Astrocyte (in vitro differentiated cells and primary cell): Measurements from ENCODE around the gene ADCYAP1R1. TPM values are rescaled to one million over a fixed set of nuclear protein-coding genes. Genes with fewer than 3 reads are reported as not detected.
A peak's percentile ranks its signal among the peaks of the same experiment; 100 is the strongest.

Experiments
- DNase-seq: peaks from one replicate; pipeline ENCODE4 v3.0.0-alpha.2; 2010; ENCODE audit warnings: low read depth
- FAIRE-seq: peaks from 2 replicates; lab custom pipeline; 2011; peaks lifted over from hg19 to GRCh38; lab: Jason Lieb, UNC
- H2AFZ ChIP-seq: 2 replicates; pipeline ENCODE4 v1.6.0; 2012; ENCODE audit warnings: low read depth, low read length, inconsistent platforms
- H3K27ac ChIP-seq: 2 replicates; pipeline ENCODE4 v1.5.1; 2011; ENCODE audit warnings: low read depth, low read length, inconsistent platforms
- H3K27me3 ChIP-seq: 2 replicates; pipeline ENCODE4 v1.6.0; 2011; ENCODE audit warnings: low read length, inconsistent platforms; ENCODE audit not compliant: insufficient read depth
- H3K36me3 ChIP-seq: 2 replicates; pipeline ENCODE4 v1.5.1; 2011; ENCODE audit warnings: low read length, inconsistent platforms; ENCODE audit not compliant: insufficient read depth
- H3K4me1 ChIP-seq: 2 replicates; pipeline ENCODE4 v1.5.1; 2011; ENCODE audit warnings: low read length, inconsistent platforms; ENCODE audit not compliant: insufficient read depth
- H3K4me2 ChIP-seq: 2 replicates; pipeline ENCODE4 v1.6.0; 2012; ENCODE audit warnings: low read length, inconsistent platforms
- H3K4me3 ChIP-seq: 2 replicates; pipeline ENCODE4 v1.5.1; 2011; ENCODE audit warnings: low read depth, mild to moderate bottlenecking, low read length, inconsistent platforms; ENCODE audit not compliant: insufficient read depth
- H3K79me2 ChIP-seq: 2 replicates; pipeline ENCODE4 v1.6.0; 2012; ENCODE audit warnings: mild to moderate bottlenecking, low read length, inconsistent platforms; ENCODE audit not compliant: insufficient read depth
- H3K9ac ChIP-seq: 2 replicates; pipeline ENCODE4 v1.6.0; 2012; ENCODE audit warnings: mild to moderate bottlenecking, low read length, inconsistent platforms
- H3K9me3 ChIP-seq: 2 replicates; pipeline ENCODE4 v1.5.1; 2012; ENCODE audit warnings: low read depth, mild to moderate bottlenecking, low read length, inconsistent platforms; ENCODE audit not compliant: insufficient read depth
- H4K20me1 ChIP-seq: 2 replicates; pipeline ENCODE4 v1.6.0; 2012; ENCODE audit warnings: low read length, inconsistent platforms; ENCODE audit not compliant: insufficient read depth
- H3K27ac Mint-ChIP-seq: one replicate; pipeline ENCODE4 v1.8.0; 2021; ENCODE audit warnings: mild to moderate bottlenecking, mixed read lengths; ENCODE audit not compliant: unreplicated experiment
- H3K27me3 Mint-ChIP-seq: one replicate; pipeline ENCODE4 v1.8.0; 2021; ENCODE audit warnings: low read depth, mixed read lengths; ENCODE audit not compliant: unreplicated experiment
- H3K36me3 Mint-ChIP-seq: one replicate; pipeline ENCODE4 v1.8.0; 2021; ENCODE audit warnings: low read depth, mixed read lengths; ENCODE audit not compliant: unreplicated experiment
- H3K4me1 Mint-ChIP-seq: one replicate; pipeline ENCODE4 v1.8.0; 2021; ENCODE audit warnings: low read depth, mixed read lengths; ENCODE audit not compliant: unreplicated experiment
- H3K4me3 Mint-ChIP-seq: one replicate; pipeline ENCODE4 v1.8.0; 2021; ENCODE audit warnings: mild to moderate bottlenecking, moderate library complexity, mixed read lengths; ENCODE audit not compliant: unreplicated experiment
- H3K9me3 Mint-ChIP-seq: one replicate; pipeline ENCODE4 v1.8.0; 2021; ENCODE audit warnings: mild to moderate bottlenecking, mixed read lengths; ENCODE audit not compliant: unreplicated experiment
- EZH2 ChIP-seq: IDR thresholded peaks from 2 replicates; pipeline ENCODE4 v1.6.1; 2012; ENCODE audit warnings: mild to moderate bottlenecking, low read length, inconsistent platforms; ENCODE audit not compliant: insufficient read depth
- total RNA-seq: library from RNA; stranded (reverse); gene quantifications from 2 replicates; pipeline ENCODE4 v1.2.1, GENCODE V29; 2021
- TF ChIP-seq, protein P1 (sequence below): IDR thresholded peaks from 2 replicates; pipeline ENCODE4 v1.5.1; 2011; ENCODE audit warnings: low read depth, mild to moderate bottlenecking, inconsistent platforms, low read length, moderate library complexity; ENCODE audit not compliant: insufficient read depth

The ADCYAP1R1 gene
- total RNA-seq, 1 donor from 2014 or later = 0.05 TPM

DNA sequence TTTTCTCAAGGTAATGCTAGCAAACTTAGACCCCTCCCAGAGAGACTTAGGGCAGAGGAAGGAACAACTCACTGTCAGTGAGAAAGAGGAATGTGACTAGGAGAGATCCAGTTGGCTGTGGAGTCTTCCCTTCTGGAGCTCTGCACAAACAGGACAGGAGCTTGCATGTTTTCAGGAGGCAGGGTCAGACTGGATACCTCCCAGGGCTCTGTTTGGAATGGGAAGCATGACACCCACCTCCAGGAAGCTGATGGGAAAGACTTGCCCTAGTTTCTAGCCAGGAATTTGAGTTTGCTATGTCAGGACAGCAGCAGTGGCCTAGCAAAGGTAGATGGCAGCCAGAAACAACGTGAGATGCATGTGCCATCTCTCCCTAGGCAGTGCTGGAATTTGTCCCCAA, 47.7 kb upstream of the ADCYAP1R1 start:
- H3K4me3 ChIP-seq = no peak overlapping the region
- H3K4me1 Mint-ChIP-seq = peaks cover 11% of the 10 kb centered on the region

DNA sequence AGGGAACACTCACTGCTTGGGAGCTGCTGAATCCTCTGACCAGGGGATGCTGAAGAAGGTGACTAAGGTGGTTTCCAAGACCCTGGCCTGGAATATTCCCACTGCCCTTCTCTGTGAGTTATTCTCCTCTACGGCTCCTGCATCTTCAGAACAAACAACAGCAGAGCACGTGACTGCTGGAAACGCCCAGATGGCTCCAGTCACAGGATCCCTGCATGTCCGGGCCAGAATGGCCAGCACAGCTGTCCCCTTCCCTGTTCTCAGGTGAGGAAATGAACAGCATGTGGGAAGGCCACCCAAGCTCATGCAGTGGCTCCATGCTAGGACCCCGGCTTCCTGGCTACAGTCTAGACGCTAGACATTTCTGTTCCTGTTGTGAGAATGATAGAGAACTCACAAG, 45.3 kb upstream of the ADCYAP1R1 start:
- Mint-ChIP-seq H3K36me3 (no peaks in the 10 kb centered on the region), H3K27ac (no peak overlapping the region), H3K27me3 (peaks cover 24% of the 10 kb centered on the region), H3K4me3 (no peak overlapping the region), H3K4me1 (peaks cover 11% of the 10 kb centered on the region), H3K9me3 (peaks cover 16% of the 10 kb centered on the region)
- no peak overlapping the region for H3K4me3 ChIP-seq
- peaks cover 13% of the 10 kb centered on the region for H3K27me3 ChIP-seq
- no peaks in the 10 kb centered on the region for H3K79me2 ChIP-seq
- H3K4me2 ChIP-seq = no peak overlapping the region
- peaks cover 2% of the 10 kb centered on the region for H3K9me3 ChIP-seq
- no peak overlapping the region for H3K27ac ChIP-seq
- H3K4me1 ChIP-seq = peaks cover 11% of the 10 kb centered on the region
- H3K9ac ChIP-seq = no peak overlapping the region
- no peaks in the 10 kb centered on the region for H4K20me1 ChIP-seq
- TF ChIP-seq EZH2 = no peak
- TF ChIP-seq, protein P1, sequence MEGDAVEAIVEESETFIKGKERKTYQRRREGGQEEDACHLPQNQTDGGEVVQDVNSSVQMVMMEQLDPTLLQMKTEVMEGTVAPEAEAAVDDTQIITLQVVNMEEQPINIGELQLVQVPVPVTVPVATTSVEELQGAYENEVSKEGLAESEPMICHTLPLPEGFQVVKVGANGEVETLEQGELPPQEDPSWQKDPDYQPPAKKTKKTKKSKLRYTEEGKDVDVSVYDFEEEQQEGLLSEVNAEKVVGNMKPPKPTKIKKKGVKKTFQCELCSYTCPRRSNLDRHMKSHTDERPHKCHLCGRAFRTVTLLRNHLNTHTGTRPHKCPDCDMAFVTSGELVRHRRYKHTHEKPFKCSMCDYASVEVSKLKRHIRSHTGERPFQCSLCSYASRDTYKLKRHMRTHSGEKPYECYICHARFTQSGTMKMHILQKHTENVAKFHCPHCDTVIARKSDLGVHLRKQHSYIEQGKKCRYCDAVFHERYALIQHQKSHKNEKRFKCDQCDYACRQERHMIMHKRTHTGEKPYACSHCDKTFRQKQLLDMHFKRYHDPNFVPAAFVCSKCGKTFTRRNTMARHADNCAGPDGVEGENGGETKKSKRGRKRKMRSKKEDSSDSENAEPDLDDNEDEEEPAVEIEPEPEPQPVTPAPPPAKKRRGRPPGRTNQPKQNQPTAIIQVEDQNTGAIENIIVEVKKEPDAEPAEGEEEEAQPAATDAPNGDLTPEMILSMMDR = no peak
- H3K36me3 ChIP-seq = no peaks in the 10 kb centered on the region
- no peak overlapping the region for H2AFZ ChIP-seq
- DNase-seq = no peak
- FAIRE-seq = no peak

More for the DNA sequence above, 47.7 kb upstream of the ADCYAP1R1 start:
- TF ChIP-seq EZH2 = no peak
- TF ChIP-seq, protein P1 = no peak
- Histone ChIP-seq H3K4me1 (peaks cover 23% of the 10 kb centered on the region), H3K79me2 (no peaks in the 10 kb centered on the region), H4K20me1 (no peaks in the 10 kb centered on the region), H3K9me3 (no peaks in the 10 kb centered on the region), H3K27me3 (peaks cover 12% of the 10 kb centered on the region), H3K9ac (no peak overlapping the region), H3K27ac (no peak overlapping the region), H2AFZ (no peak overlapping the region), H3K4me2 (no peak overlapping the region), H3K36me3 (no peaks in the 10 kb centered on the region)
- Mint-ChIP-seq H3K36me3 (no peaks in the 10 kb centered on the region), H3K4me3 (no peak overlapping the region), H3K27ac (no peak overlapping the region), H3K27me3 (peaks cover 26% of the 10 kb centered on the region), H3K9me3 (peaks cover 6% of the 10 kb centered on the region)
- DNase-seq (peak; percentile 6), FAIRE-seq (no peak)

DNA sequence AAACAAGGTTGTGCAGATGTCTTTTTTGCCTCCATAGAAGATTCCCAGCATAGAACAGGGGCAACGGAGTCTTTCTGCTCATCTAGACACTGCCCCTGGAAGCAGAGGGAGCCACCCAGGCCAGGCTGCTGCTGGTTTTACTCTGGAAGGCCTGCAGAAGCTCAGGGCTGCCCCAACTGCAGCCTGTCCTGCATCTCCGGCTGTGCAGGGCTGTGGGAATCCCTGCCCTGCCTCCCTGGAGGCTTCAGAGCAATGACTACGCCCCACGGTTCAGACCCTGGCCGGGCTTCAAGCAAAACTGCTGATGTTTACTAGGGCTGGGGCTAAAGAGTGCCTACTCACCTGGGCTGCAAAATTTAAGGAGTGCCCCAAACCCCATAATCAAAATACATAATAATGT, 44.5 kb upstream of the ADCYAP1R1 start:
- H2AFZ ChIP-seq = no peak overlapping the region
- peaks cover 16% of the 10 kb centered on the region for H3K9me3 Mint-ChIP-seq
- H3K27ac Mint-ChIP-seq = no peak overlapping the region
- no peak overlapping the region for H3K4me2 ChIP-seq
- peaks cover 13% of the 10 kb centered on the region for H3K27me3 ChIP-seq
- H3K9ac ChIP-seq = no peak overlapping the region
- H4K20me1 ChIP-seq = no peaks in the 10 kb centered on the region
- H3K79me2 ChIP-seq = no peaks in the 10 kb centered on the region
- DNase-seq (no peak), FAIRE-seq (no peak)
- no peaks in the 10 kb centered on the region for H3K36me3 Mint-ChIP-seq
- no peak for TF ChIP-seq EZH2
- TF ChIP-seq, protein P1 = no peak
- no peak overlapping the region for H3K4me3 Mint-ChIP-seq
- no peak overlapping the region for H3K27ac ChIP-seq
- peaks cover 6% of the 10 kb centered on the region for H3K4me1 ChIP-seq
- peaks cover 2% of the 10 kb centered on the region for H3K9me3 ChIP-seq
- peaks cover 24% of the 10 kb centered on the region for H3K27me3 Mint-ChIP-seq
- H3K4me3 ChIP-seq = no peak overlapping the region
- peaks cover 11% of the 10 kb centered on the region for H3K4me1 Mint-ChIP-seq
- no peaks in the 10 kb centered on the region for H3K36me3 ChIP-seq
